Measurements from ENCODE around the gene RSAD2. TPM values are rescaled to one million over a fixed set of nuclear protein-coding genes. Genes with fewer than 3 reads are reported as not detected.

The RSAD2 gene
- total and polyA plus RNA-seq, 2 donors (not counting 1 experiment from before 2014, with no cell fraction given) = 0.81 to 1.5 TPM

- peak; percentile 77 for DNase-seq
- ATAC-seq (ENCODE audit: low read depth) = peak; percentile 94
- Histone ChIP-seq H3K36me3 (replicated peaks in 1 of 2; ENCODE audit: control extremely low read depth in 1 of 2, control insufficient read depth in 1 of 2, extremely low read depth in 1 of 2, insufficient read depth in 2 of 2, low read length in 1 of 2) (no peaks in the 10 kb centered on the region), H3K9me3 (ENCODE audit: control extremely low read depth in 1 of 3, control insufficient read depth in 2 of 3, insufficient read depth in 1 of 3, low read length in 2 of 3) (peaks cover 0 to 9% (median 0%) of the 10 kb centered on the region in 3 donors), H4K20me1 (ENCODE audit: control insufficient read depth, insufficient read depth, low read length, poor library complexity, severe bottlenecking) (no peaks in the 10 kb centered on the region), H3K4me1 (ENCODE audit: control insufficient read depth in 2 of 2, insufficient read depth in 2 of 2, low read length in 2 of 2) (peaks cover 7 to 13% of the 10 kb centered on the region in 2 donors), H3K9ac (ENCODE audit: low read length) (peak within 1 kb of the TSS; percentile 62), H3K4me3 (ENCODE audit: control extremely low read depth in 1 of 5, extremely low read depth in 1 of 5, insufficient read depth in 1 of 5, low read depth in 2 of 5, low read length in 4 of 5) (peak within 1 kb of the TSS in 4 of 5 experiments; percentile 25 to 57 (median 48)), H3K79me2 (ENCODE audit: control insufficient read depth, insufficient read depth, low read length) (no peaks in the 10 kb centered on the region), H3K27me3 (replicated peaks in 1 of 4; ENCODE audit: control extremely low read depth in 1 of 4, control insufficient read depth in 3 of 4, insufficient read depth in 4 of 4, low read length in 3 of 4) (peaks cover 0 to 17% (median 4%) of the 10 kb centered on the region in 4 experiments), H2AFZ (ENCODE audit: insufficient read depth, low read depth, low read length, poor library complexity, severe bottlenecking) (peak within 1 kb of the TSS; percentile 64), H3K27ac (ENCODE audit: low read length in 2 of 2) (no peak within 1 kb of the TSS), H3K4me2 (replicated peaks; ENCODE audit: low read depth, low read length, poor library complexity, severe bottlenecking) (peak within 1 kb of the TSS; percentile 94)
- Mint-ChIP-seq H3K27ac (peak within 1 kb of the TSS; percentile 10), H3K27me3 (peaks cover 8% of the 10 kb centered on the region), H3K9me3 (ENCODE audit: insufficient read depth) (no peaks in the 10 kb centered on the region), H3K4me3 (peak within 1 kb of the TSS; percentile 78), H3K4me1 (peaks cover 5% of the 10 kb centered on the region)
- ChIA-PET POLR2A (no interaction called here), CTCF (interaction anchor here (0.6 to 2.1 kb wide), 13 partner anchors 9 to 127 kb away, joined by 3 to 15 read pairs (median 5); partner anchors contain the start of genes CMPK2 and RSAD2)
- intact Hi-C loops (cut with micrococcal nuclease) = loop anchor here (5.0 kb wide), 2 partner anchors 50 to 85 kb away; partner anchors contain the start of gene CMPK2
- WGBS (ENCODE audit: insufficient coverage) = 5% methylated on average over 90 of the region's 90 CpGs
- no peak for TF ChIP-seq EZH2 (IDR thresholded peaks at IDR 0.05; ENCODE audit: borderline replicate concordance, insufficient read depth, low read depth, low read length, poor library complexity, severe bottlenecking)
- TF ChIP-seq CTCF (IDR thresholded peaks at IDR 0.05) = peak; percentile 52
Measured at GRCh38 chr2:6917071-6917760, 39.6 kb downstream of the RSAD2 start, which contains the start of gene RNF144A. Gene RNF144A, plus strand, starts transcription at chr2:6917412. Its CDS starts 79,515 bp downstream, at chr2:6996927.
